Stomach (tissue), 4 donors: ENCODE measurements around the gene SNX3.

Source experiments
- EP300 ChIP-seq: sonication (generic); formaldehyde crosslinking; IDR thresholded peaks from one replicate; pipeline ENCODE4 v1.6.1; 2017; ENCODE audit warnings: antibody characterized with exemption
- POLR2A ChIP-seq, 4 donors: fragments of 450-650 bp; IDR thresholded peaks; one replicate each; pipeline ENCODE4 v1.6.1; 2016; ENCODE audit warnings: antibody characterized with exemption in 4 of 4, control low read depth in 2 of 4, mild to moderate bottlenecking in 1 of 4, moderate library complexity in 1 of 4

- TF ChIP-seq EP300, result no peak
- TF ChIP-seq POLR2A (IDR thresholded peaks at IDR 0.05), result no peak
Observed at GRCh38 chr6:108187519-108187918, 73.3 kb downstream of the SNX3 start.
